NCI-H82 treated with DMSO at 0.1 percent for 48 hours (cell line): Measurements from ENCODE around the gene PROCA1.

Experiments used
- DNase-seq: peaks from one replicate; lab custom pipeline; 2025; ENCODE audit not compliant: unreplicated experiment; lab: John Stamatoyannopoulos, UW

The PROCA1 gene

GRCh38 chr17:28710861-28711722, 596 bp downstream of the PROCA1 start:
- DNase-seq = peak; percentile 94

- no peak for DNase-seq
Observed at GRCh38 chr17:28707339-28707720, 4.4 kb downstream of the PROCA1 start.

GRCh38 chr17:28706471-28707338, 5.0 kb downstream of the PROCA1 start:
- DNase-seq = no peak

GRCh38 chr17:28705728-28706334, 5.9 kb downstream of the PROCA1 start:
- no peak for DNase-seq

GRCh38 chr17:28705074-28705659, 6.5 kb downstream of the PROCA1 start:
- DNase-seq = no peak

- DNase-seq = no peak
Observed at GRCh38 chr17:28704219-28704858, 7.3 kb downstream of the PROCA1 start.

GRCh38 chr17:28703552-28704218, 8.0 kb downstream of the PROCA1 start:
- no peak for DNase-seq

- DNase-seq = no peak
Observed at GRCh38 chr17:28702752-28703150, 8.9 kb downstream of the PROCA1 start.

- DNase-seq = no peak
Observed at GRCh38 chr17:28702026-28702751, 9.5 kb downstream of the PROCA1 start.

- DNase-seq = no peak
Observed at GRCh38 chr17:28700830-28701492, 10.7 kb downstream of the PROCA1 start.

GRCh38 chr17:28700278-28700677, 11.4 kb downstream of the PROCA1 start:
- no peak for DNase-seq

GRCh38 chr17:28698253-28698941, 13.3 kb downstream of the PROCA1 start:
- no peak for DNase-seq

- no peak for DNase-seq
Observed at GRCh38 chr17:28693869-28694268, 17.8 kb downstream of the PROCA1 start.

GRCh38 chr17:28689011-28689410, 22.7 kb downstream of the PROCA1 start:
- DNase-seq = no peak

GRCh38 chr17:28688481-28688880, 23.2 kb downstream of the PROCA1 start:
- DNase-seq = no peak

- no peak for DNase-seq
Observed at GRCh38 chr17:28686296-28686695, 25.4 kb downstream of the PROCA1 start.

- DNase-seq = no peak
Observed at GRCh38 chr17:28685366-28685765, 26.3 kb downstream of the PROCA1 start.

GRCh38 chr17:28684963-28685362, 26.7 kb downstream of the PROCA1 start:
- DNase-seq = peak; percentile 61
